HG03520 (cell line): ENCODE measurements around the gene RCAN2.

Source experiments
- ATAC-seq: cut with Tn5 transposase; IDR thresholded peaks from one replicate; pipeline ENCODE4 v1.9.1; 2021; ENCODE audit warnings: mild to moderate bottlenecking, moderate library complexity; ENCODE audit not compliant: unreplicated experiment

RCAN2 gene

DNA sequence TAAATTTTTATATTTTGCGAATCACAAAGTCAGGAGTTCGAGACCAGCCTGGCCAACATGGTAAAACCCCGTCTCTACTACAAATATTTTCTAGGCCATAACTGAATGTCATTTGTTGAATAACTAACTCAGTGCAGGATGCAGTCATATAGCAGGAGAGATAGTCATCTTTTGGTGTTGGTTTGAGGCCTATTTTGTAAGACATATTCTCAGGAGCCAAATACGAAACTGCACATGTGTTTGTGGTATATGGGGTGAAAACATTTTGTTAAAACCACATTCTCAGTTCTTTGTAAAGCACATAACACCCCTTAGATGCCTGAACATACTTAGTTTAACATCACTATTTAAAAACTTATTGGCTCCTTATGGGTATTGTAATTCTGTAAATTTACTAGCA lies 315.8 kb downstream of the RCAN2 start:
- peak; percentile 79 for ATAC-seq

DNA sequence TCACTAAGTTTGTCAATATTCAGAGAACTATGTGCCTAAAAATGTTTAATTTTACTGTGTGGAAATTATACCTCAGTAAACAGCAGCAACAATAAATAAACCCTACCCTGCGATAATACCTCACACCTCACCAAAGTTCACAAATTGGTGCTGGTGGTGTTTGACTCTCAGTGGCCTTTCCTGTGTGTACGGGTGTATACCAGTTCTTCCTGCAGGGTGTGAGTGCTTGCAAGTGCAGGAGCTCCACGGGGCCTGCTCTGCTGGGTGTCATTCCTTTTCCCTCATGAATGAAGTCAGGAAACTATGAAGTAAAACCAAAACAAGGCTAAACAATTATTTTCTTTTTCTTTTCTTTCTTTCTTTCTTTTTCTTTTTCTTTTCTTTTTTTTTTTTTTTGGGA lies 316.3 kb downstream of the RCAN2 start:
- no peak for ATAC-seq

DNA sequence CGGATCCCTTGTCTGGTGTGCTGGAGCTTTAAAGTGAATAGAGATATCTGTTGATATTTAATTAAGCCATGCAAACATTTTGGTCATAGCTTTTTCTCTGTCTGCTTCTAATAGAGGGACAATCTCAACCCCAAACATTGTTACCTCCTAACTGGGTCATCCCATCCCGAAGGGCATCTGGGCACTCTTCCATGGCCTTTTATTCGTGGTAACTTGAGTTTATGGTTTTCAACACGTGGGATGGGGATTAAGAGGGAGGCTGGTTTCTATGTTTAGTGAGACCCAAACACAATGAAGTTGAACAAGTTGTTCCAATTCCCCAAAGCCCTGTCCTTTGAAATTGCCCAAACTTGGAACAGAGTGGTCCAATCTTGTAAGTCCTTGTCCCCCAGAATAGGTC lies 319.1 kb downstream of the RCAN2 start:
- ATAC-seq: no peak
